HL-60 (cell line): ENCODE data around the gene CACNA1D.

Experiments
- TF ChIP-seq, protein P1 (sequence below): IDR thresholded peaks from one replicate; pipeline ENCODE4 v1.5.1; 2011; ENCODE audit warnings: low read length, control low read depth, inconsistent platforms; ENCODE audit not compliant: insufficient read depth
- TF ChIP-seq, protein P2 (sequence below): IDR thresholded peaks from 2 replicates; pipeline ENCODE4 v1.6.1; 2012; ENCODE audit warnings: low read depth; ENCODE audit not compliant: insufficient replicate concordance

DNA sequence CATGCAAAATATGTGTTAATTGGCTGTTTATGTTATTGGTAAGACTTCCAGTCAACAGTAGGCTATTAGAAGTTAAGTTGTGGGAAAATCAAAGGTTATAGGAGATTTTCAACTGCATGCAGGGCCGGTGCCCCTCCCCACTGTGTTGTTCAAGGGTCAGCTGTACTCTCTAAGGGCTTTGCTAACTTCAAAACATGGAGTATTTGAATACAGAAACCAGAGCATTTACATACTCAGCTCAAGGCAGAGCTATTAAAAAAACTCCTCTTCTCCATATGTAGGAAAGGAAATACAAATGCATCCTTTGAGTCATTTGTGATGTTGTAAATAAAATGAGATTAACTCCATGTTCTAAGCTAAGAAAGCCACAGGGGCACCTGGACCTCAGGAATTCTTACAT is 368.7 kb downstream of the CACNA1D start:
- TF ChIP-seq, protein P1, sequence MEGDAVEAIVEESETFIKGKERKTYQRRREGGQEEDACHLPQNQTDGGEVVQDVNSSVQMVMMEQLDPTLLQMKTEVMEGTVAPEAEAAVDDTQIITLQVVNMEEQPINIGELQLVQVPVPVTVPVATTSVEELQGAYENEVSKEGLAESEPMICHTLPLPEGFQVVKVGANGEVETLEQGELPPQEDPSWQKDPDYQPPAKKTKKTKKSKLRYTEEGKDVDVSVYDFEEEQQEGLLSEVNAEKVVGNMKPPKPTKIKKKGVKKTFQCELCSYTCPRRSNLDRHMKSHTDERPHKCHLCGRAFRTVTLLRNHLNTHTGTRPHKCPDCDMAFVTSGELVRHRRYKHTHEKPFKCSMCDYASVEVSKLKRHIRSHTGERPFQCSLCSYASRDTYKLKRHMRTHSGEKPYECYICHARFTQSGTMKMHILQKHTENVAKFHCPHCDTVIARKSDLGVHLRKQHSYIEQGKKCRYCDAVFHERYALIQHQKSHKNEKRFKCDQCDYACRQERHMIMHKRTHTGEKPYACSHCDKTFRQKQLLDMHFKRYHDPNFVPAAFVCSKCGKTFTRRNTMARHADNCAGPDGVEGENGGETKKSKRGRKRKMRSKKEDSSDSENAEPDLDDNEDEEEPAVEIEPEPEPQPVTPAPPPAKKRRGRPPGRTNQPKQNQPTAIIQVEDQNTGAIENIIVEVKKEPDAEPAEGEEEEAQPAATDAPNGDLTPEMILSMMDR = no peak
- TF ChIP-seq, protein P2, sequence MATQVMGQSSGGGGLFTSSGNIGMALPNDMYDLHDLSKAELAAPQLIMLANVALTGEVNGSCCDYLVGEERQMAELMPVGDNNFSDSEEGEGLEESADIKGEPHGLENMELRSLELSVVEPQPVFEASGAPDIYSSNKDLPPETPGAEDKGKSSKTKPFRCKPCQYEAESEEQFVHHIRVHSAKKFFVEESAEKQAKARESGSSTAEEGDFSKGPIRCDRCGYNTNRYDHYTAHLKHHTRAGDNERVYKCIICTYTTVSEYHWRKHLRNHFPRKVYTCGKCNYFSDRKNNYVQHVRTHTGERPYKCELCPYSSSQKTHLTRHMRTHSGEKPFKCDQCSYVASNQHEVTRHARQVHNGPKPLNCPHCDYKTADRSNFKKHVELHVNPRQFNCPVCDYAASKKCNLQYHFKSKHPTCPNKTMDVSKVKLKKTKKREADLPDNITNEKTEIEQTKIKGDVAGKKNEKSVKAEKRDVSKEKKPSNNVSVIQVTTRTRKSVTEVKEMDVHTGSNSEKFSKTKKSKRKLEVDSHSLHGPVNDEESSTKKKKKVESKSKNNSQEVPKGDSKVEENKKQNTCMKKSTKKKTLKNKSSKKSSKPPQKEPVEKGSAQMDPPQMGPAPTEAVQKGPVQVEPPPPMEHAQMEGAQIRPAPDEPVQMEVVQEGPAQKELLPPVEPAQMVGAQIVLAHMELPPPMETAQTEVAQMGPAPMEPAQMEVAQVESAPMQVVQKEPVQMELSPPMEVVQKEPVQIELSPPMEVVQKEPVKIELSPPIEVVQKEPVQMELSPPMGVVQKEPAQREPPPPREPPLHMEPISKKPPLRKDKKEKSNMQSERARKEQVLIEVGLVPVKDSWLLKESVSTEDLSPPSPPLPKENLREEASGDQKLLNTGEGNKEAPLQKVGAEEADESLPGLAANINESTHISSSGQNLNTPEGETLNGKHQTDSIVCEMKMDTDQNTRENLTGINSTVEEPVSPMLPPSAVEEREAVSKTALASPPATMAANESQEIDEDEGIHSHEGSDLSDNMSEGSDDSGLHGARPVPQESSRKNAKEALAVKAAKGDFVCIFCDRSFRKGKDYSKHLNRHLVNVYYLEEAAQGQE = no peak
